Measurements from ENCODE around the gene PARVG. TPM values are rescaled to one million over a fixed set of nuclear protein-coding genes. Genes with fewer than 3 reads are reported as not detected.

PARVG gene
- total RNA-seq, 1 donor from 2014 or later, result not detected

- no peak for TF ChIP-seq CTCF (IDR thresholded peaks at IDR 0.05; ENCODE audit: insufficient read depth, low read length, severe bottlenecking)
- DNase-seq (ENCODE audit: low read depth) (no peak), FAIRE-seq (no peak)
- no peaks in the 10 kb centered on the region for H3K36me3 ChIP-seq (ENCODE audit: control insufficient read depth, insufficient read depth, low read length)
- H3K4me3 ChIP-seq (ENCODE audit: low read depth, low read length), result no peak overlapping the region
- H3K27me3 ChIP-seq (ENCODE audit: control insufficient read depth, insufficient read depth, low read length), result no peaks in the 10 kb centered on the region
Observed at GRCh38 chr22:44160421-44160820, 20.3 kb upstream of the PARVG start.

- no peak overlapping the region for H3K4me3 ChIP-seq (ENCODE audit: low read depth, low read length)
- no peak for TF ChIP-seq CTCF (IDR thresholded peaks at IDR 0.05; ENCODE audit: insufficient read depth, low read length, severe bottlenecking)
- no peaks in the 10 kb centered on the region for H3K36me3 ChIP-seq (ENCODE audit: control insufficient read depth, insufficient read depth, low read length)
- H3K27me3 ChIP-seq (ENCODE audit: control insufficient read depth, insufficient read depth, low read length), result no peaks in the 10 kb centered on the region
- no peak for DNase-seq (ENCODE audit: low read depth)
- no peak for FAIRE-seq
Observed at GRCh38 chr22:44161673-44162072, 19.1 kb upstream of the PARVG start.

GRCh38 chr22:44162960-44163359, 17.8 kb upstream of the PARVG start:
- H3K36me3 ChIP-seq (ENCODE audit: control insufficient read depth, insufficient read depth, low read length), result no peaks in the 10 kb centered on the region
- DNase-seq (ENCODE audit: low read depth), result no peak
- H3K4me3 ChIP-seq (ENCODE audit: low read depth, low read length), result no peak overlapping the region
- no peaks in the 10 kb centered on the region for H3K27me3 ChIP-seq (ENCODE audit: control insufficient read depth, insufficient read depth, low read length)
- FAIRE-seq, result no peak
- TF ChIP-seq CTCF (IDR thresholded peaks at IDR 0.05; ENCODE audit: insufficient read depth, low read length, severe bottlenecking), result no peak

- Histone ChIP-seq H3K36me3 (ENCODE audit: control insufficient read depth, insufficient read depth, low read length) (no peaks in the 10 kb centered on the region), H3K4me3 (ENCODE audit: low read depth, low read length) (no peak overlapping the region), H3K27me3 (ENCODE audit: control insufficient read depth, insufficient read depth, low read length) (no peaks in the 10 kb centered on the region)
- no peak for FAIRE-seq
- no peak for DNase-seq (ENCODE audit: low read depth)
- no peak for TF ChIP-seq CTCF (IDR thresholded peaks at IDR 0.05; ENCODE audit: insufficient read depth, low read length, severe bottlenecking)
Observed at GRCh38 chr22:44163536-44163935, 17.2 kb upstream of the PARVG start.

- Histone ChIP-seq H3K27me3 (ENCODE audit: control insufficient read depth, insufficient read depth, low read length) (no peaks in the 10 kb centered on the region), H3K4me3 (ENCODE audit: low read depth, low read length) (no peak overlapping the region), H3K36me3 (ENCODE audit: control insufficient read depth, insufficient read depth, low read length) (no peaks in the 10 kb centered on the region)
- FAIRE-seq, result no peak
- DNase-seq (ENCODE audit: low read depth), result no peak
- TF ChIP-seq CTCF (IDR thresholded peaks at IDR 0.05; ENCODE audit: insufficient read depth, low read length, severe bottlenecking), result no peak
Observed at GRCh38 chr22:44164031-44164430, 16.7 kb upstream of the PARVG start.

GRCh38 chr22:44165286-44165874, 15.3 kb upstream of the PARVG start:
- no peaks in the 10 kb centered on the region for H3K27me3 ChIP-seq (ENCODE audit: control insufficient read depth, insufficient read depth, low read length)
- DNase-seq (ENCODE audit: low read depth), result no peak
- no peak for TF ChIP-seq CTCF (IDR thresholded peaks at IDR 0.05; ENCODE audit: insufficient read depth, low read length, severe bottlenecking)
- H3K4me3 ChIP-seq (ENCODE audit: low read depth, low read length), result no peak overlapping the region
- FAIRE-seq, result no peak
- no peaks in the 10 kb centered on the region for H3K36me3 ChIP-seq (ENCODE audit: control insufficient read depth, insufficient read depth, low read length)

All from bronchial epithelial cell (primary cell).